Loucy (cell line): ENCODE results near the gene NECTIN2.

Experiments used
- EZH2phosphoT487 ChIP-seq: fragments of 200-600 bp; IDR thresholded peaks from 2 replicates; pipeline ENCODE4 v1.6.1; 2018; ENCODE audit warnings: antibody characterized with exemption, mild to moderate bottlenecking, moderate library complexity, borderline replicate concordance
- TF ChIP-seq, protein P1 (sequence below): fragments of 200-600 bp; sonication (generic); conservative IDR thresholded peaks from 2 replicates; pipeline ENCODE4 v1.5.1; 2014; ENCODE audit warnings: mild to moderate bottlenecking, antibody characterized with exemption, low read length

DNA sequence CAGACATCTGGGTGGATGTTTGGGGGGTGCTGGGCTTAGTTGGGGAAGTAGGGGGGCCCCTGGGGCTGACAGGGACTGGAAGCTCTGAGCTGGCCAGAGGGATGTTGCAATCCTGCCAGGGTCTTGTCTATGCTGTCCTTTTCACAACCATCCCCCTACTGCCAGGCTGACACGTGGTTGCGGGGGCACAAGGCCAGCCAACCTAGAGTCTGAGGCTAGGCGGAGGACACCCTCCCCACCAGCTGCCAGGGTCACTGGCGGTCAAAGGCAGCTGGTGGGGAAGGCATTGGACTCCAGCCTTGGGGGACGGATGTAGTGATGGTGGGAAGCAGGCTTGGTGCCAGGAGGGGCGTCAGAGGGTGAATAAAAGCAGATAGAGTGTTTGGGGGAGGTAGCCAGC, 66.8 kb downstream of the NECTIN2 start:
- TF ChIP-seq, protein P1, sequence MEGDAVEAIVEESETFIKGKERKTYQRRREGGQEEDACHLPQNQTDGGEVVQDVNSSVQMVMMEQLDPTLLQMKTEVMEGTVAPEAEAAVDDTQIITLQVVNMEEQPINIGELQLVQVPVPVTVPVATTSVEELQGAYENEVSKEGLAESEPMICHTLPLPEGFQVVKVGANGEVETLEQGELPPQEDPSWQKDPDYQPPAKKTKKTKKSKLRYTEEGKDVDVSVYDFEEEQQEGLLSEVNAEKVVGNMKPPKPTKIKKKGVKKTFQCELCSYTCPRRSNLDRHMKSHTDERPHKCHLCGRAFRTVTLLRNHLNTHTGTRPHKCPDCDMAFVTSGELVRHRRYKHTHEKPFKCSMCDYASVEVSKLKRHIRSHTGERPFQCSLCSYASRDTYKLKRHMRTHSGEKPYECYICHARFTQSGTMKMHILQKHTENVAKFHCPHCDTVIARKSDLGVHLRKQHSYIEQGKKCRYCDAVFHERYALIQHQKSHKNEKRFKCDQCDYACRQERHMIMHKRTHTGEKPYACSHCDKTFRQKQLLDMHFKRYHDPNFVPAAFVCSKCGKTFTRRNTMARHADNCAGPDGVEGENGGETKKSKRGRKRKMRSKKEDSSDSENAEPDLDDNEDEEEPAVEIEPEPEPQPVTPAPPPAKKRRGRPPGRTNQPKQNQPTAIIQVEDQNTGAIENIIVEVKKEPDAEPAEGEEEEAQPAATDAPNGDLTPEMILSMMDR = no peak
- TF ChIP-seq EZH2phosphoT487 = no peak
